Subcutaneous abdominal adipose tissue (tissue), 5 donors: Measurements from ENCODE around the gene EPHA6.
"Not testable (repeated sequence)": the region's sequence is repeated elsewhere in the genome, so short reads cannot be mapped to it uniquely, and the experiment has no call there.

ENCODE experiments used
- H3K27ac ChIP-seq: one replicate; pipeline ENCODE4 v1.7.0; 2013; ENCODE audit warnings: low read depth, mild to moderate bottlenecking, inconsistent platforms, low read length, moderate library complexity
- H3K27me3 ChIP-seq, 5 donors: one replicate each; pipeline ENCODE4 v1.7.0; 2013; ENCODE audit warnings: low read length in 5 of 5, inconsistent platforms in 1 of 5; ENCODE audit not compliant: control insufficient read depth in 5 of 5, insufficient read depth in 4 of 5
- H3K36me3 ChIP-seq, 5 donors: one replicate each; pipeline ENCODE4 v1.7.0; 2013; ENCODE audit warnings: low read length in 5 of 5; ENCODE audit not compliant: control insufficient read depth in 5 of 5, insufficient read depth in 5 of 5
- H3K4me1 ChIP-seq, 5 donors: one replicate each; pipeline ENCODE4 v1.7.0; 2013; ENCODE audit warnings: low read length in 5 of 5, mild to moderate bottlenecking in 3 of 5, moderate library complexity in 1 of 5; ENCODE audit not compliant: control insufficient read depth in 5 of 5, insufficient read depth in 5 of 5
- H3K4me3 ChIP-seq, 5 donors: one replicate each; pipeline ENCODE4 v1.7.0; 2013; ENCODE audit warnings: low read length in 5 of 5, low read depth in 1 of 5
- H3K9ac ChIP-seq, 5 donors: one replicate each; pipeline ENCODE4 v1.7.0; 2013; ENCODE audit warnings: low read length in 5 of 5, mild to moderate bottlenecking in 4 of 5, moderate library complexity in 3 of 5
- H3K9me3 ChIP-seq, 5 donors: one replicate each; pipeline ENCODE4 v1.7.0; 2013; ENCODE audit warnings: low read length in 5 of 5; ENCODE audit not compliant: control insufficient read depth in 5 of 5
- donor health status: healthy.
- donor health status: healthy.
- donor health status: healthy.
- donor health status: healthy.
- donor health status: healthy.

EPHA6 gene

DNA sequence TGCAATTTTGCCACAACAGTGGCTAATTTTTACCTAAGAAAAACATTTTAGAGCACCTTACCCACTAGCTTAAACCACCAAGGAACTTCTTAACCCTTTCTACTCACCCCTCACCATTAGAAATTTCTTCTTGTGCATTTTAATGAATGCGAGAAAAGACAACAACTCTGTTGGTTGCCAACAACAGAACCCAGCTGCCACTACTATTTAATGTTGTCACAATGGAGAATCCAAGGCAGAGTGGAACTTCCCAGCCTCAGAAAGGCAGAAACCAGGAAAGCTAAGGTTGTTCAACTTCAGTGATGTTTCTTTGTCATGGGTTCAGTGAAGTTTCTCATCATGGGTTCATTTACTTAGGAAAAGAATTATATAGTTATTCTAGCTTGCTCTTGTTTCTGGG lies 625.0 kb downstream of the EPHA6 start:
- H3K9me3 ChIP-seq, result no peaks in the 10 kb centered on the region
- H3K27me3 ChIP-seq, result no peaks in the 10 kb centered on the region
- H3K4me3 ChIP-seq, result no peak overlapping the region
- no peaks in the 10 kb centered on the region for H3K36me3 ChIP-seq
- H3K4me1 ChIP-seq, result no peaks in the 10 kb centered on the region
- H3K27ac ChIP-seq, result no peak overlapping the region
- no peak overlapping the region for H3K9ac ChIP-seq

DNA sequence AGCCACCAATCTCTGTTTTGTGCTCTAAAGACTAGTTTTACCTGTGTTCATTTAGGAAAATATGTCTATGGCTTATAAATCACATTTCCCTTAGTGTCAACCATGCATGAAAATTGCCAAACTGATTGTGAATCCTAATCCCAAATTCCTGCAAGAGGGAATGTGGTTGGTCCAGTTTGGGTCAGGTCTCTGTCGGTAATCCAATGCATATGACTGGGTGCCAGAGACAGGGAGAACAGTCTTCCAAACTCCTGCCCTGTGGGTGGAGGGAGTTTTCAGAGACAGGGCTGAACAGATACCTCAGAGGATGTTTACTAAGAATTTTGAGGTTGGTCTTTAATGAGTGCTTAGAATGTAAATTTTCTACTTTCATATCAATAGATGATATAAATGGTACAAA lies 649.6 kb downstream of the EPHA6 start:
- Histone ChIP-seq H3K36me3 (no peaks in the 10 kb centered on the region), H3K9me3 (no peaks in the 10 kb centered on the region), H3K4me3 (no peak overlapping the region), H3K4me1 (no peaks in the 10 kb centered on the region), H3K27ac (no peak overlapping the region), H3K9ac (no peak overlapping the region), H3K27me3 (no peaks in the 10 kb centered on the region)

GRCh38 chr3:97470481-97470880 lies 656.1 kb downstream of the EPHA6 start:
- H3K27me3 ChIP-seq, result no peaks in the 10 kb centered on the region
- H3K9me3 ChIP-seq, result no peaks in the 10 kb centered on the region
- no peak overlapping the region for H3K9ac ChIP-seq
- H3K36me3 ChIP-seq, result no peaks in the 10 kb centered on the region
- H3K27ac ChIP-seq, result no peak overlapping the region
- no peaks in the 10 kb centered on the region for H3K4me1 ChIP-seq
- H3K4me3 ChIP-seq, result no peak overlapping the region

DNA sequence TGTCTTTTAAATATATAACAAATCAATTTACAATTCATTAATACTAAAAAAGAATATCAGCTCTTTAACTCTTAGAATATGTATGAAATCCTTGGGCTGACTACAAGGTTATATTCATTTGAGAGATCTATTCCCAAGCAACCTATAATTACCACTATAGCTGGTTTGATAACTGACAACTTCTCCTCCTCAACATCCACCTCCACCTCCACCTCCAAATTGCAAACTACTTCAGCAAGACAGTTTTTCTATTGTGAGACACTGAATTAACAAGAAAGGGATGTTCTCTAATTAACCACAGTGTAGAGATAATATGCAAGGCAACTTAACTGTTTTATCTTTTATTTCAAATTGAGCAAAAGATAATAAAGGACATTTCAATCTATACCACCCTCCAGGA lies 665.3 kb downstream of the EPHA6 start:
- no peaks in the 10 kb centered on the region for H3K4me1 ChIP-seq
- no peak overlapping the region for H3K4me3 ChIP-seq
- H3K9ac ChIP-seq, result no peak overlapping the region
- H3K36me3 ChIP-seq, result no peaks in the 10 kb centered on the region
- H3K27me3 ChIP-seq, result no peaks in the 10 kb centered on the region
- H3K27ac ChIP-seq, result no peak overlapping the region
- no peaks in the 10 kb centered on the region for H3K9me3 ChIP-seq

GRCh38 chr3:97480696-97481289 lies 666.4 kb downstream of the EPHA6 start:
- H3K9me3 ChIP-seq, H3K36me3 ChIP-seq, H3K4me3 ChIP-seq, H3K9ac ChIP-seq, H3K27ac ChIP-seq, H3K4me1 ChIP-seq, H3K27me3 ChIP-seq: not testable (repeated sequence)

DNA sequence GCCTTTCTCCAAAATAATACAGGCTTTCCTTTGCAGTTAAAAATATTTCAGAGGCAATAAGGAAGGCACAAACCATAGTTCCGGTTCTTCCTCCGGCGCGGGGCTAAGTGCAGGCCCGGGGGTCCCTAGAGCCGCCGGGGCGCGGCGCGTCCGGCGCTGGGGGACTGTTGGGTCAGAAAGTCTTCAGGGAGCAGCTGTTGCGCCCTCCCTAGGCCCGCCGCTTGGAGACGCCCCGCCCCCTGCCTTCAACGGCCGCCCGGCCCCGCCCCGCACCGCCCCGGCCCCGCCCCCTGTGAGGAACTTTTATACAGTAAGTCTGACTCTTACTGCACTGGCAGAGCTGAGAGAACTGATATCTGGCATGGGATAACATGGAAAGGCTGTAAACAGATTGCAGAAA lies 667.0 kb downstream of the EPHA6 start:
- Histone ChIP-seq H3K27me3 (no peaks in the 10 kb centered on the region), H3K9me3 (no peaks in the 10 kb centered on the region), H3K36me3 (no peaks in the 10 kb centered on the region), H3K9ac (no peak overlapping the region), H3K27ac (no peak overlapping the region), H3K4me3 (no peak overlapping the region), H3K4me1 (no peaks in the 10 kb centered on the region)

DNA sequence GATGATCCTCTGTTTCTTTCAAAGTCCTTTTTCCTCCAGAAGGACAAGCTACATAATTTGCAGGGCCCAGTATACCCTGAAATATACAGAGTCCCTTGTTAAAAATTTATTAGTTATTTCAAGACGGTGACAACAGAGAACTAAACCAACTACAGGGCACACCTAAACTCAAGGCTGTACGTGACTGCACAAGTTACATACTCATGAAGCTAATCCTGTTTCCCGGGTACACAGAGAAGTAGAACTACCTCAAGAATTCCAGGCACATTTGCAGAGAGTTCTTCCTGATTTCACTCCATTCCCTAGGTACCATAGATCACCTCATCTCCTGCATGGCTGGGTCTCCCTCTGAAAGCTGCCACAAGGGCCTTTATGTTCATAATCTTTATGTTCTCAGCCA lies 670.8 kb downstream of the EPHA6 start:
- Histone ChIP-seq H3K9ac (no peak overlapping the region), H3K36me3 (no peaks in the 10 kb centered on the region), H3K4me3 (no peak overlapping the region), H3K27me3 (no peaks in the 10 kb centered on the region), H3K9me3 (no peaks in the 10 kb centered on the region), H3K27ac (no peak overlapping the region), H3K4me1 (no peaks in the 10 kb centered on the region)

- Histone ChIP-seq H3K27ac (no peak overlapping the region), H3K36me3 (no peaks in the 10 kb centered on the region), H3K9ac (no peak overlapping the region), H3K27me3 (no peaks in the 10 kb centered on the region), H3K4me3 (no peak overlapping the region), H3K9me3 (no peaks in the 10 kb centered on the region), H3K4me1 (no peaks in the 10 kb centered on the region)
These were observed 673.2 kb downstream of the EPHA6 start for GRCh38 chr3:97487587-97487986.

DNA sequence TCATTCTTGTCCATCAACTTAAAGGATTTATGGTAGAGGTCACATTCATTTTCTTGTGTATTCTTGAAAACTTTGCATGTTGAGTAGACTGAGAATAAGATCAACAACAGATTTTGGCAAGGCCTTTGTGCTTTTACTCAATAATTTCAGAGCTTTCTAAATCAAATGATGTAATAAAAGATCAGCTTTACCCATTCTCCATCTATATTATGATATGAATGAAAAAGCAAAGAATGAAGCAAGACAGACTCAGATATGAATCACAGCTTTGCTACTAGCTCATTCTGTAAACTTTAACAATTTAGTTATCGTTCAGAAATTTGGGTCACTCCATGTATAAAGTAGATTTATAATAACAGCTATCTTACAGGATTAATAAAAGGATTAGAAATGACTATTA lies 674.3 kb downstream of the EPHA6 start:
- Histone ChIP-seq H3K27ac (no peak overlapping the region), H3K4me1 (no peaks in the 10 kb centered on the region)

DNA sequence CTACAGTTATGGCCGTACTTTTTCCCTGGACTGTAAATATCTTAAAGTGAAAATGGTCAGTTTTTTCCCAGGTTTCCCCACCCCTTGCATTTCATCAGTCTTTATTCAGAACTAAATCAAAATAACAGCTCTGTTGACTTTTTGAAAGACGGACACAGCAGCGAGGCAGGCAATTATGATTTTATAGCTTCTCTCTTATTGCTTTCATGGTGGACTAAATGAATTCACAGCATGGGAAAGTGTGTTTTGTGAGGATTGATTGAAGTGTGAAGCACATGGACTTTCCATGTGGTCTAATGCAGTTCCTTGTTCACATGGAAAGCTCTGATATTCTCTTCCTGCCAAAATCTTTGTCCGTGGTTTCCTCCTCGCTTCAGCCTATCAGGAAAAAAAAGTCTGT lies 681.5 kb downstream of the EPHA6 start:
- no peaks in the 10 kb centered on the region for H3K36me3 ChIP-seq
- no peak overlapping the region for H3K4me3 ChIP-seq
- H3K9me3 ChIP-seq, result no peaks in the 10 kb centered on the region
- peaks cover 0 to 2% (median 0%) of the 10 kb centered on the region in 5 donors for H3K27me3 ChIP-seq
- H3K9ac ChIP-seq, result no peak overlapping the region
- no peak overlapping the region for H3K27ac ChIP-seq
- H3K4me1 ChIP-seq, result no peaks in the 10 kb centered on the region

More for the DNA sequence above, 674.3 kb downstream of the EPHA6 start:
- no peaks in the 10 kb centered on the region for H3K27me3 ChIP-seq
- no peak overlapping the region for H3K9ac ChIP-seq
- no peaks in the 10 kb centered on the region for H3K36me3 ChIP-seq
- no peaks in the 10 kb centered on the region for H3K9me3 ChIP-seq
- no peak overlapping the region for H3K4me3 ChIP-seq

- H3K9ac ChIP-seq, result no peak overlapping the region
- H3K4me3 ChIP-seq, result no peak overlapping the region
- no peak overlapping the region for H3K27ac ChIP-seq
- peaks cover 0 to 2% (median 0%) of the 10 kb centered on the region in 5 donors for H3K27me3 ChIP-seq
- H3K4me1 ChIP-seq, result no peaks in the 10 kb centered on the region
- no peaks in the 10 kb centered on the region for H3K36me3 ChIP-seq
- peaks cover 0 to 4% (median 0%) of the 10 kb centered on the region in 5 donors for H3K9me3 ChIP-seq
These were observed 682.7 kb downstream of the EPHA6 start for GRCh38 chr3:97497138-97497537.
